HEK293 (cell line): ENCODE results near the gene PRIMPOL.
"Not testable (repeated sequence)": the region's sequence is repeated elsewhere in the genome, so short reads cannot be mapped to it uniquely, and the experiment has no call there.

Source experiments
- SETDB1 ChIP-seq: IDR thresholded peaks from one replicate; pipeline ENCODE4 v1.6.1; 2017; ENCODE audit warnings: mild to moderate bottlenecking, low read length, moderate library complexity, mixed read lengths; ENCODE audit not compliant: insufficient read length
- ZNF138 ChIP-seq: fragments of 450-650 bp; formaldehyde crosslinking; IDR thresholded peaks from 2 replicates; pipeline ENCODE4 v1.5.1; 2016; ENCODE audit warnings: missing biosample characterization, missing genetic modification characterization, borderline replicate concordance
- ZNF280C ChIP-seq: fragments of 450-650 bp; formaldehyde crosslinking; IDR thresholded peaks from 2 replicates; pipeline ENCODE4 v1.5.1; 2016; ENCODE audit warnings: missing biosample characterization, missing genetic modification characterization
- ZNF837 ChIP-seq: fragments of 450-650 bp; formaldehyde crosslinking; IDR thresholded peaks from 2 replicates; pipeline ENCODE4 v1.5.1; 2016; ENCODE audit warnings: missing biosample characterization, missing genetic modification characterization
- TF ChIP-seq, protein P1 (sequence below): fragments of 450-650 bp; formaldehyde crosslinking; IDR thresholded peaks from 2 replicates; pipeline ENCODE4 v1.5.1; 2016; ENCODE audit warnings: missing biosample characterization, missing genetic modification characterization
- TF ChIP-seq, protein P2 (sequence below): fragments of 450-650 bp; formaldehyde crosslinking; IDR thresholded peaks from 2 replicates; pipeline ENCODE4 v1.5.1; 2017; ENCODE audit warnings: missing biosample characterization, mild to moderate bottlenecking, missing genetic modification characterization, moderate library complexity

DNA sequence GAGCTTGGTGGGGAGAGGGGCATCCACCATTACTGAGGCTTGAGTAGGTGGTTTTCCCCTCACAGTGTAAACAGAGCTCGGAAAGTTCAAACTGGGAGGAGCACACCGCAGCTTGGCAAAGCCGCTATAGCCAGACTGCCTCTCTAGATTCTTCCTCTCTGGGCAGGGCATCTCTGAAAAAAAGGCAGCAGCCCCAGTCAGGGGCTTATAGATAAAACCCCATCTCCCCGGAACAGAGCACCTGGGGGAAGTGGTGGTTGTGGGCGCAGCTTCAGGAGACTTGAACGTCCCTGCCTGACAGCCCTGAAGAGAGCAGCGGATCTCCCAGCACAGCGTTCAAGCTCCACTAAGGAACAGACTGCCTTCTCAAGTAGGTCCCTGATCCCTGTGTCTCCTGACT, 48.6 kb upstream of the PRIMPOL start:
- not testable (repeated sequence) for TF ChIP-seq ZNF837 (tag by site-specific recombination); ZNF138 (tag by site-specific recombination); SETDB1; ZNF280C (tag by site-specific recombination)
- TF ChIP-seq, protein P1, sequence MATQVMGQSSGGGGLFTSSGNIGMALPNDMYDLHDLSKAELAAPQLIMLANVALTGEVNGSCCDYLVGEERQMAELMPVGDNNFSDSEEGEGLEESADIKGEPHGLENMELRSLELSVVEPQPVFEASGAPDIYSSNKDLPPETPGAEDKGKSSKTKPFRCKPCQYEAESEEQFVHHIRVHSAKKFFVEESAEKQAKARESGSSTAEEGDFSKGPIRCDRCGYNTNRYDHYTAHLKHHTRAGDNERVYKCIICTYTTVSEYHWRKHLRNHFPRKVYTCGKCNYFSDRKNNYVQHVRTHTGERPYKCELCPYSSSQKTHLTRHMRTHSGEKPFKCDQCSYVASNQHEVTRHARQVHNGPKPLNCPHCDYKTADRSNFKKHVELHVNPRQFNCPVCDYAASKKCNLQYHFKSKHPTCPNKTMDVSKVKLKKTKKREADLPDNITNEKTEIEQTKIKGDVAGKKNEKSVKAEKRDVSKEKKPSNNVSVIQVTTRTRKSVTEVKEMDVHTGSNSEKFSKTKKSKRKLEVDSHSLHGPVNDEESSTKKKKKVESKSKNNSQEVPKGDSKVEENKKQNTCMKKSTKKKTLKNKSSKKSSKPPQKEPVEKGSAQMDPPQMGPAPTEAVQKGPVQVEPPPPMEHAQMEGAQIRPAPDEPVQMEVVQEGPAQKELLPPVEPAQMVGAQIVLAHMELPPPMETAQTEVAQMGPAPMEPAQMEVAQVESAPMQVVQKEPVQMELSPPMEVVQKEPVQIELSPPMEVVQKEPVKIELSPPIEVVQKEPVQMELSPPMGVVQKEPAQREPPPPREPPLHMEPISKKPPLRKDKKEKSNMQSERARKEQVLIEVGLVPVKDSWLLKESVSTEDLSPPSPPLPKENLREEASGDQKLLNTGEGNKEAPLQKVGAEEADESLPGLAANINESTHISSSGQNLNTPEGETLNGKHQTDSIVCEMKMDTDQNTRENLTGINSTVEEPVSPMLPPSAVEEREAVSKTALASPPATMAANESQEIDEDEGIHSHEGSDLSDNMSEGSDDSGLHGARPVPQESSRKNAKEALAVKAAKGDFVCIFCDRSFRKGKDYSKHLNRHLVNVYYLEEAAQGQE (tag by site-specific recombination), result not testable (repeated sequence)
- TF ChIP-seq, protein P2, sequence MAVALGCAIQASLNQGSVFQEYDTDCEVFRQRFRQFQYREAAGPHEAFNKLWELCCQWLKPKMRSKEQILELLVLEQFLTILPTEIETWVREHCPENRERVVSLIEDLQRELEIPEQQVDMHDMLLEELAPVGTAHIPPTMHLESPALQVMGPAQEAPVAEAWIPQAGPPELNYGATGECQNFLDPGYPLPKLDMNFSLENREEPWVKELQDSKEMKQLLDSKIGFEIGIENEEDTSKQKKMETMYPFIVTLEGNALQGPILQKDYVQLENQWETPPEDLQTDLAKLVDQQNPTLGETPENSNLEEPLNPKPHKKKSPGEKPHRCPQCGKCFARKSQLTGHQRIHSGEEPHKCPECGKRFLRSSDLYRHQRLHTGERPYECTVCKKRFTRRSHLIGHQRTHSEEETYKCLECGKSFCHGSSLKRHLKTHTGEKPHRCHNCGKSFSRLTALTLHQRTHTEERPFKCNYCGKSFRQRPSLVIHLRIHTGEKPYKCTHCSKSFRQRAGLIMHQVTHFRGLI (tag by site-specific recombination), result not testable (repeated sequence)
